Esophagus (tissue), 2 donors: ENCODE measurements around the gene NPAS3. TPM values are rescaled to one million over a fixed set of nuclear protein-coding genes. Genes with fewer than 3 reads are reported as not detected.

ENCODE experiments used
- H3K27ac ChIP-seq, 2 donors: one replicate each; pipeline ENCODE4 v1.5.1; 2013; ENCODE audit warnings: low read depth in 2 of 2, mild to moderate bottlenecking in 2 of 2, inconsistent platforms in 1 of 2, low read length in 1 of 2, moderate library complexity in 1 of 2
- H3K27me3 ChIP-seq, 2 donors: one replicate each; pipeline ENCODE4 v1.6.1; 2013; ENCODE audit warnings: low read length in 2 of 2, control low read depth in 1 of 2, mild to moderate bottlenecking in 1 of 2; ENCODE audit not compliant: insufficient read depth in 2 of 2, control insufficient read depth in 1 of 2
- H3K36me3 ChIP-seq, 2 donors: one replicate each; pipeline ENCODE4 v1.6.1; 2013; ENCODE audit warnings: low read length in 1 of 2; ENCODE audit not compliant: control insufficient read depth in 2 of 2, insufficient read depth in 2 of 2
- H3K4me1 ChIP-seq, 2 donors: one replicate each; pipeline ENCODE4 v1.6.1; 2013; ENCODE audit warnings: low read length in 1 of 2; ENCODE audit not compliant: control insufficient read depth in 2 of 2, insufficient read depth in 2 of 2
- H3K4me3 ChIP-seq, 2 donors: one replicate each; pipeline ENCODE4 v1.5.1; 2013; ENCODE audit warnings: low read length in 2 of 2, mild to moderate bottlenecking in 2 of 2, low read depth in 1 of 2, moderate library complexity in 1 of 2
- H3K9me3 ChIP-seq, 2 donors: one replicate each; pipeline ENCODE4 v1.6.1; 2013; ENCODE audit warnings: mild to moderate bottlenecking in 2 of 2, low read depth in 1 of 2, low read length in 1 of 2, moderate library complexity in 1 of 2; ENCODE audit not compliant: control insufficient read depth in 2 of 2, insufficient read depth in 1 of 2
- WGBS, 2 donors: extraction: QIAGEN DNeasy Blood & Tissue Kit; methylation state at CpG; one replicate each; pipeline ENCODE4 v1.1.7; 2013; 5-methylcytosine and 5-hydroxymethylcytosine counted together
- polyA plus RNA-seq, 2 donors: library from polyadenylated mRNA; stranded (reverse); fragments of 200-250 nt; gene quantifications; one replicate each; pipeline ENCODE4 v1.2.3, GENCODE V29; 2013
- donor health status: healthy with polysubstance abuse.
- donor health status: Bipolar disorder and iron deficiency.

The NPAS3 gene
- polyA plus RNA-seq, 2 donors: 0.08 to 0.13 TPM

GRCh38 chr14:33564774-33565630 is 626.3 kb downstream of the NPAS3 start:
- Histone ChIP-seq H3K4me3 (no peak overlapping the region), H3K27ac (no peak overlapping the region), H3K27me3 (no peaks in the 10 kb centered on the region), H3K4me1 (peaks cover 0 to 2% of the 10 kb centered on the region in 2 donors), H3K9me3 (no peaks in the 10 kb centered on the region), H3K36me3 (no peaks in the 10 kb centered on the region)
- WGBS, 2 donors: 48 to 53% methylated on average over 3 of the region's 3 CpGs

- Histone ChIP-seq H3K27ac (no peak overlapping the region), H3K9me3 (no peaks in the 10 kb centered on the region), H3K36me3 (no peaks in the 10 kb centered on the region), H3K4me1 (no peaks in the 10 kb centered on the region), H3K4me3 (no peak overlapping the region), H3K27me3 (no peaks in the 10 kb centered on the region)
- WGBS, 2 donors: 91% methylated on average over 9 of the region's 9 CpGs
Observed at GRCh38 chr14:33566082-33566481, 627.4 kb downstream of the NPAS3 start.

- Histone ChIP-seq H3K36me3 (no peaks in the 10 kb centered on the region), H3K27me3 (no peaks in the 10 kb centered on the region), H3K9me3 (no peaks in the 10 kb centered on the region), H3K4me1 (no peaks in the 10 kb centered on the region), H3K4me3 (no peak overlapping the region), H3K27ac (no peak overlapping the region)
- 63 to 71% methylated on average over 10 of the region's 10 CpGs for WGBS, 2 donors
Observed at GRCh38 chr14:33567023-33567728, 628.5 kb downstream of the NPAS3 start.

- Histone ChIP-seq H3K27me3 (no peaks in the 10 kb centered on the region), H3K4me3 (no peak overlapping the region), H3K27ac (no peak overlapping the region), H3K4me1 (no peaks in the 10 kb centered on the region), H3K36me3 (no peaks in the 10 kb centered on the region), H3K9me3 (no peaks in the 10 kb centered on the region)
- 74 to 78% methylated on average over 4 of the region's 4 CpGs for WGBS, 2 donors
Observed at GRCh38 chr14:33567731-33568130, 629.1 kb downstream of the NPAS3 start.

- WGBS, 2 donors: 69 to 74% methylated on average over 3 of the region's 3 CpGs
- Histone ChIP-seq H3K9me3 (no peaks in the 10 kb centered on the region), H3K36me3 (no peaks in the 10 kb centered on the region), H3K4me3 (no peak overlapping the region), H3K27ac (no peak overlapping the region), H3K4me1 (no peaks in the 10 kb centered on the region), H3K27me3 (no peaks in the 10 kb centered on the region)
Observed at GRCh38 chr14:33568935-33569579, 630.4 kb downstream of the NPAS3 start.

GRCh38 chr14:33569821-33570687 is 631.4 kb downstream of the NPAS3 start:
- H3K4me1 ChIP-seq: no peaks in the 10 kb centered on the region
- H3K36me3 ChIP-seq: no peaks in the 10 kb centered on the region
- H3K27ac ChIP-seq: no peak overlapping the region
- H3K27me3 ChIP-seq: no peaks in the 10 kb centered on the region
- 69 to 70% methylated on average over 10 of the region's 10 CpGs for WGBS, 2 donors
- H3K4me3 ChIP-seq: no peak overlapping the region
- H3K9me3 ChIP-seq: no peaks in the 10 kb centered on the region

- Histone ChIP-seq H3K9me3 (no peaks in the 10 kb centered on the region), H3K4me3 (no peak overlapping the region), H3K27ac (no peak overlapping the region), H3K4me1 (no peaks in the 10 kb centered on the region), H3K27me3 (no peaks in the 10 kb centered on the region), H3K36me3 (no peaks in the 10 kb centered on the region)
- 53 to 62% methylated on average over 5 of the region's 5 CpGs for WGBS, 2 donors
Observed at GRCh38 chr14:33570694-33571310, 632.1 kb downstream of the NPAS3 start.

- H3K4me3 ChIP-seq: no peak overlapping the region
- 84 to 85% methylated on average over 3 of the region's 3 CpGs for WGBS, 2 donors
- no peaks in the 10 kb centered on the region for H3K27me3 ChIP-seq
- H3K36me3 ChIP-seq: no peaks in the 10 kb centered on the region
- no peaks in the 10 kb centered on the region for H3K9me3 ChIP-seq
- no peak overlapping the region for H3K27ac ChIP-seq
- H3K4me1 ChIP-seq: no peaks in the 10 kb centered on the region
Observed at GRCh38 chr14:33573301-33573880, 634.7 kb downstream of the NPAS3 start.
